ENCODE data around the gene BBS9. TPM values are rescaled to one million over a fixed set of nuclear protein-coding genes. Genes with fewer than 3 reads are reported as not detected.

BBS9 gene
- total RNA-seq, 1 experiment from 2014 or later = 9.4 TPM

- H3K36me3 Mint-ChIP-seq (ENCODE audit: insufficient read depth, unreplicated experiment) = no peaks in the 10 kb centered on the region
- H3K27me3 Mint-ChIP-seq (ENCODE audit: unreplicated experiment) = no peaks in the 10 kb centered on the region
- H3K27ac Mint-ChIP-seq (ENCODE audit: unreplicated experiment) = peak overlapping the region; percentile 22
- no TSS peak for BruUV-seq (replicated peaks)
- peak overlapping the region; percentile 43 for H3K4me3 Mint-ChIP-seq (ENCODE audit: low read depth, unreplicated experiment)
- CTCF ChIA-PET = interaction anchor here (0.7 to 1.0 kb wide), 2 partner anchors 53 to 775 kb away, joined by 3 to 5 read pairs; no protein-coding TSS in a partner anchor
- peaks cover 13% of the 10 kb centered on the region for H3K4me1 Mint-ChIP-seq (ENCODE audit: low read depth, unreplicated experiment)
- no peaks in the 10 kb centered on the region for H3K9me3 Mint-ChIP-seq (ENCODE audit: low read depth, unreplicated experiment)
- intact Hi-C loops (cut with micrococcal nuclease; ENCODE audit: unreplicated experiment) = no loop called here
- no peak for TF ChIP-seq CTCF (IDR thresholded peaks at IDR 0.05; ENCODE audit: unreplicated experiment)
- DNase-seq = no peak
Observed at GRCh38 chr7:33190688-33191304, 61.4 kb downstream of the BBS9 start.

GRCh38 chr7:33191340-33191739 lies 62.0 kb downstream of the BBS9 start:
- Mint-ChIP-seq H3K36me3 (ENCODE audit: insufficient read depth, unreplicated experiment) (no peaks in the 10 kb centered on the region), H3K27ac (ENCODE audit: unreplicated experiment) (peak overlapping the region; percentile 22), H3K27me3 (ENCODE audit: unreplicated experiment) (no peaks in the 10 kb centered on the region), H3K9me3 (ENCODE audit: low read depth, unreplicated experiment) (no peaks in the 10 kb centered on the region), H3K4me3 (ENCODE audit: low read depth, unreplicated experiment) (peak overlapping the region; percentile 43), H3K4me1 (ENCODE audit: low read depth, unreplicated experiment) (peaks cover 13% of the 10 kb centered on the region)
- peak; percentile 29 for TF ChIP-seq CTCF (IDR thresholded peaks at IDR 0.05; ENCODE audit: unreplicated experiment)
- intact Hi-C loops (cut with micrococcal nuclease; ENCODE audit: unreplicated experiment) = no loop called here
- DNase-seq = peak; percentile 57
- CTCF ChIA-PET = interaction anchor here (1.0 kb wide), 1 partner anchor 774 kb away, joined by 3 read pairs; no protein-coding TSS in a partner anchor
- BruUV-seq (replicated peaks) = no TSS peak

- no peak for DNase-seq
- H3K27me3 Mint-ChIP-seq (ENCODE audit: unreplicated experiment) = no peaks in the 10 kb centered on the region
- intact Hi-C loops (cut with micrococcal nuclease; ENCODE audit: unreplicated experiment) = no loop called here
- no peak for TF ChIP-seq CTCF (IDR thresholded peaks at IDR 0.05; ENCODE audit: unreplicated experiment)
- H3K27ac Mint-ChIP-seq (ENCODE audit: unreplicated experiment) = no peak overlapping the region
- H3K9me3 Mint-ChIP-seq (ENCODE audit: low read depth, unreplicated experiment) = no peaks in the 10 kb centered on the region
- no TSS peak for BruUV-seq (replicated peaks)
- H3K36me3 Mint-ChIP-seq (ENCODE audit: insufficient read depth, unreplicated experiment) = no peaks in the 10 kb centered on the region
- CTCF ChIA-PET = no interaction called here
- peaks cover 13% of the 10 kb centered on the region for H3K4me1 Mint-ChIP-seq (ENCODE audit: low read depth, unreplicated experiment)
- no peak overlapping the region for H3K4me3 Mint-ChIP-seq (ENCODE audit: low read depth, unreplicated experiment)
Observed at GRCh38 chr7:33192695-33193291, 63.4 kb downstream of the BBS9 start.

- BruUV-seq (replicated peaks) = no TSS peak
- Mint-ChIP-seq H3K36me3 (ENCODE audit: insufficient read depth, unreplicated experiment) (no peaks in the 10 kb centered on the region), H3K4me1 (ENCODE audit: low read depth, unreplicated experiment) (peaks cover 13% of the 10 kb centered on the region), H3K27me3 (ENCODE audit: unreplicated experiment) (no peaks in the 10 kb centered on the region), H3K9me3 (ENCODE audit: low read depth, unreplicated experiment) (no peaks in the 10 kb centered on the region), H3K4me3 (ENCODE audit: low read depth, unreplicated experiment) (no peak overlapping the region), H3K27ac (ENCODE audit: unreplicated experiment) (no peak overlapping the region)
- DNase-seq = no peak
- intact Hi-C loops (cut with micrococcal nuclease; ENCODE audit: unreplicated experiment) = no loop called here
- TF ChIP-seq CTCF (IDR thresholded peaks at IDR 0.05; ENCODE audit: unreplicated experiment) = no peak
- CTCF ChIA-PET = no interaction called here
Observed at GRCh38 chr7:33193308-33193864, 64.0 kb downstream of the BBS9 start.

Measured in Calu3 (cell line).